HL-60/S4 (cell line): ENCODE data around the gene LRP1-AS.

Experiments used
- in situ Hi-C: fragments of 300-500 bp; cut with MboI; formaldehyde crosslinking; loops from 2 replicates; pipeline ENCODE4 v1.14.3; 2022; ENCODE audit warnings: low sequenced_read_pairs

Gene LRP1-AS

DNA sequence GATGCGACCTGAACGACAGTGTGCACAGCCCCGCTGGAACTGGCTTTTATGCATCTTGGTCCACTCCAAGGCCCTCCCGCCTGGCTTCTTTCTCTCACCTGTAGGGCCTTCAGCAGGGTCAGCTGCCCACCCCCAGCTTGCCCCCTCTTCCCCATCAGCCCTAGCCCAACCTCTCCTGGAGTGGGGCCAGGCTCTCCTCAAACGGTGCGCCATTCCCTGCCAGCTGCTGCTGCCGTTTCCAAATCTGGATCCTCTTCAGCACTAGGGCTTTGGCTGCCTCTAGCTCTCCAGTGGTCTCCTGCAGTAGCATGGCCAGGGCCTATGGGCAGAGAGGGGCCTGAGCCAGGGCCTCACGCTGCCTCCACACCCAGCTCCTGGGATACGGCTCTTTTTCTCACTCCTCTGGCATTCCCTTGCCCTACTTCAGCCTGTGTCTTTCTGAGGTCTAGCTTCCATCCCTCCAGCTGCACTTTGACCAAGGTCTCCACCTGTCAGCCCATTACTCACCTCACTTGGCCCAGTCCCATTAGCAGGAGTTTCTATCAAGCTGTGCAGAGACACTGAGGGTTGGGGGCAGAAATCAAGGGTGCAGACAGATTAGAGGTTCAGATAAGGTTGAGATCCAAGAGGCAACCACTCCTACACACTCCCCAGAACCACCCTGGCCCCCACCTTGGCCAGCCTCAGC is 41.3 kb downstream of the LRP1-AS start:
- in situ Hi-C loops: loop anchor here (25.0 kb wide), 1 partner anchor 344 kb away; the partner anchor contains the start of genes HSD17B6 and PRIM1

GRCh38 chr12:57105011-57105753 is 42.2 kb downstream of the LRP1-AS start:
- in situ Hi-C loops: loop anchor here (25.0 kb wide), 1 partner anchor 343 kb away; the partner anchor contains the start of genes HSD17B6 and PRIM1

GRCh38 chr12:57104292-57104910 is 43.0 kb downstream of the LRP1-AS start:
- in situ Hi-C loops: loop anchor here (25.0 kb wide), 1 partner anchor 342 kb away; the partner anchor contains the start of genes HSD17B6 and PRIM1

DNA sequence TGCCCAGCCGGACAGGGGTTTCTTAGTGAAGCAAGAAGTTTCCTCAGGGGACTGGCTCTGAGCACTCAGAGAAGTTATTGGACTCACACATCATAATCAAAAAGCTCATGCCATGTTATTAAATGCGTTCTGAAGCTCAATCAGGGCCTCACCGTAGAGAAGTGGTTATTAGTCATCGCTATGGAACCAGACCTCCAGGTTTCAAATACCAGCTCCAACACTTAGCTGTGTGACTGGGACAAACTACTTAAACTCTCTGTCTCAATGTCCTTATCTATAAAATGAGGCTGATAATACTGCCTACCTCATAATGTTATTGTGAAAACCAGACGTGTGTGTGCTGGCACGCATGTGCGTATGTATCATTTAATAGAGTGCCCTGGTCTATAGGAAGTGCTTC is 43.6 kb downstream of the LRP1-AS start:
- in situ Hi-C loops: loop anchor here (25.0 kb wide), 1 partner anchor 342 kb away; the partner anchor contains the start of genes HSD17B6 and PRIM1

DNA sequence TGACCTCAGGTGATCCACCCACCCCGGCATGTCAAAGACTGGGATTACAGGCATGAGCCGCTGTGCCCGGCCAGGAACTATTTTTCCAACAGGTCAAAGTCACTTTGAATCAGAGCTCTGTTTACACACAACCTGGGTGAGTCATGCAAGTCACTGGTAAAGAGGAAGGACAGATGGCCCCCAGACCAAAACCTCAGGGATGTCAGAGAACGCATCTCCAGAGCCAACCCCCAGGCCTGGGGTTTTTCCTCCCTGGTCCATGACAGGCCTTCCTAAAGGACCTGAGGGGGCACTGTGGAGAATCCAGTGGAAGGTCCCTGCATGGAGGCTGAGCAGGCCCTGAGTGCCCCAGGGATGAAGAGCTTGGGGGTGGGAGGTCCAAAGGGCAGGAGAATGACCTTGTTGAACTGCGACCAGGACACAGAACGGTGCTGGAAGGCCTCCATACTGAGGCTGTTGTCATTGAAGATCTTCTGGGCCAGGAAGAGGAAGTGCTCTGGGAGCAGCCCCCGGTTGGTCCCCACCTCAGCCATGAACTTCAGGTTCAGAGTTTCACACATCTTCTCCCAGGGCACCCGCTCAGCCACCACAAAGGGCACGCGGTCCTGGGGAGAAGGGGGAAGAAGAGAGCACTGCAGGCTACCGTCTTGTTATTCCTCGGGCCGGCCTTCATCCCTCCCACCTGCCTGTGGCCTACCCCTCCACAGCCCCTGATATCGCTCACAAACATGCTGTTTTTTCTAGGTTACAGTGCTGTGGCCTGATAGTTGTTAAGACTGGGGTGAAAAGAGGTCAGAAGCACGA is 45.3 kb downstream of the LRP1-AS start:
- in situ Hi-C loops: loop anchor here (25.0 kb wide), 1 partner anchor 340 kb away; the partner anchor contains the start of genes HSD17B6 and PRIM1

- in situ Hi-C loops: loop anchor here (25.0 kb wide), 1 partner anchor 337 kb away; the partner anchor contains the start of genes HSD17B6 and PRIM1
Observed at GRCh38 chr12:57099766-57100165, 47.7 kb downstream of the LRP1-AS start.

GRCh38 chr12:57099047-57099714 is 48.2 kb downstream of the LRP1-AS start:
- in situ Hi-C loops: no loop called here

GRCh38 chr12:57098546-57098945 is 48.9 kb downstream of the LRP1-AS start:
- in situ Hi-C loops: no loop called here

GRCh38 chr12:57097554-57097835 is 49.9 kb downstream of the LRP1-AS start:
- in situ Hi-C loops: no loop called here

DNA sequence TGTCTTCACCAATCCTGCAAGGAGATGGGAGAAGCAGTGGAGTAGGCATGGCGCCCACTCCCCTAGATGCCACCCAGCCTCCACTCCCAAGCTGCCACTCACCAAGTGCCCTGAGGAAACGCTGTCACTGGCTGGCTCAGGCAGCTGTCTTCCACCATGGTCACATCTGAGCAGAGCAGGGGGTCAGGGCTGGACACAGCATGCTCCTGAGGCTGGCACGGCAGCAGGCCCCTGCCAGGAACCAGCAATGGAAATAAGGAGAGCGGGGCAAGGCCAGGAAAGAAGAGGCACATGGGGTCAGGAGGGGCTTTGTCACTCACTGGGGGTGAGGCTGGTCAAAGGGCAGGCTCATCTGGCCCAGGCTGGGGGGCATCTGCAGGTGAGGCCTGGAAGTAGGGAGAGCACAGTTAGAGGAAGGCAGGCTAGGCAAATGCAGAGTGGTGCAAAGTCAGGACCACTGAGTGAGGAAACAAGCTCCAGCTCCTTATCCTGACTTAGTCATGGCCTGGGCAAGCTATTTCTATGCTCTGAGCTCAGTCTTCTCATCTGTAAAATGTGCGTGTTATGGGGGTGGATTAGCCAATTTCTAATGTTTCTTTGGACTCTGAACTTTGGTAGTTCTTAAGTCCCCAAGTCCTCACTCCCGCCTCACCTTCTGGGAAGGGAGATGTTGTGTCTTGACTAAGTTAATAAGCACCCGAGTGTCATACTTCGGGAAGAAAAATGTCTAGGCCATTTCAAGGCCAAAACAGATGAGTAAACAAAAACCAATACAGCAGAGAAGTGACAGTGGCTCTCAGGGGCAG is 50.5 kb downstream of the LRP1-AS start:
- in situ Hi-C loops: no loop called here

GRCh38 chr12:57096099-57096572 is 51.3 kb downstream of the LRP1-AS start:
- in situ Hi-C loops: no loop called here

DNA sequence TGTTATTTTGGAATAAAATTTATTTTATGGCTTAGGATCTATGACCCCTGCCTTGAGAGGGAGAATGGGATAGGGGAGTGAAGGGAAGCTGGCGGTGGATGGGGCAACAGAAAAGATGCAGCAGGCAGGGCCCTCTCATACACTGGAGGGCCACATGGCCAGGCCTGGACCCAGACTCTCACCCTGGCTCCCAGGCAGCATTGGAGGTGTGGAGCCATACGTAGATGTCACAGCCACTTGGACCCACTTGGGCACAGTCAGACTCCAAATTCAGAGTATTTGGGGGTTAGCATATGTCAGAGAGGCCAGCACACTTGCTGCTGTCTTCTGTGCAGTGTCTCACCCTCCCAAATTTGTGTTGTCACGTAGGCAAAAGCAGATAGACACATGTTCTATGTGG is 52.0 kb downstream of the LRP1-AS start:
- in situ Hi-C loops: no loop called here
